ENCODE measurements around the gene CDCP2. TPM values are rescaled to one million over a fixed set of nuclear protein-coding genes. Genes with fewer than 3 reads are reported as not detected.

CDCP2 gene
- total and polyA plus RNA-seq, 2 of the 8 experiments (the other 6 are each of a cell fraction or from before 2014, with no cell fraction given) = not detected

DNA sequence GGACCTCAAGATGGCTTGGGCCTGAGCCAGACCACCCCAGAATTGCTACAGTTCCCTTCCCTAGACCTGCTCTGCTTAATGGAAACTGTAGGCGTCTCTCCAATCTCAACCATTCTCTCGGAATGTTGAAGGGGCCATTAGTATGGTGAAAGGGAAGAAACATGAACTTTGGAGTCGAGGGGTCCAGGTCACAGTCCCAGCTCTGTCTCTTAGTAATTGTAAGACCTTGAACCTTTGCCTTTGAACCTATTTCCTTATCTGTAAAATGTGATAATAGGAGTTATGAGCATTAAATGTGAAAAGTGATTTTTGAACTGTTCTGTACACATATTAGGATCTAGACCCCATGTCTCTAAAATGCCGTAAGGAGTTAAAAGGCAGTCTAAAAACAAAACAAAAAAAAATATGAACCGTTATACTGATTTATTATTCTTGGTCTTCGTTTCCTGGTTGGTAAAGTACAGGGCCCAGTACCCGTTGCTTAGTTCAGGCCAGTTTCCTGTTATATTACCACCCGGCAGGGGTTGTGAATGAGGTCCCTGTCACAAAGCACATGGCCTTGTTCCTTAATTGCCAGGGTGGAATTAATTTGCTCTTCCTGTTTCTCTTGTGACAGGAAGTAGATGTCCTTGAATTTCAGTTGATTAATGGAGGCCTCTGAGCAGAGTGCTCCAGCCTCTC is 57.1 kb downstream of the CDCP2 start:
- Histone ChIP-seq H3K18ac (ENCODE audit: extremely low read depth, low read length) (no peak overlapping the region), H3K9me3 (ENCODE audit: insufficient read depth in 2 of 2, low read depth in 1 of 2, low read length in 1 of 2) (no peaks in the 10 kb centered on the region), H2AK5ac (ENCODE audit: low read depth, low read length) (no peak overlapping the region), H3K4me3 (ENCODE audit: extremely low read depth in 1 of 4, insufficient read depth in 2 of 4, low read depth in 3 of 4, low read length in 4 of 4) (no peak overlapping the region), H2BK20ac (ENCODE audit: low read length) (no peak overlapping the region), H2AFZ (ENCODE audit: low read length) (no peak overlapping the region), H3K79me1 (ENCODE audit: low read depth, low read length) (no peaks in the 10 kb centered on the region), H2BK120ac (replicated peaks; ENCODE audit: low read depth, low read length) (no peak overlapping the region), H2BK5ac (ENCODE audit: low read depth, low read length) (no peak overlapping the region), H4K5ac (ENCODE audit: insufficient read length, low read depth, low read length) (no peak overlapping the region), H3K4me2 (ENCODE audit: insufficient read depth in 1 of 2, low read depth in 2 of 2, low read length in 2 of 2) (no peak overlapping the region), H2BK15ac (ENCODE audit: low read length) (no peak overlapping the region), H3K9ac (replicated peaks in 1 of 4; ENCODE audit: extremely low read depth in 1 of 4, low read depth in 3 of 4, low read length in 3 of 4) (no peak overlapping the region), H3K79me2 (ENCODE audit: control insufficient read depth in 1 of 2, insufficient read depth in 2 of 2, low read length in 2 of 2) (no peaks in the 10 kb centered on the region), H3K23me2 (ENCODE audit: low read depth, low read length) (no peaks in the 10 kb centered on the region), H3K14ac (ENCODE audit: insufficient read length) (no peak overlapping the region), H3K36me3 (ENCODE audit: control insufficient read depth in 2 of 4, insufficient read depth in 4 of 4, low read length in 3 of 4) (no peaks in the 10 kb centered on the region), H3K4me1 (replicated peaks in 1 of 4; ENCODE audit: control insufficient read depth in 3 of 4, insufficient read depth in 4 of 4, low read length in 3 of 4) (no peaks in the 10 kb centered on the region; a peak in 1 of 7 replicates), H3K4ac (replicated peaks; ENCODE audit: insufficient read length, low read depth, low read length) (no peak overlapping the region), H3K27me3 (replicated peaks in 1 of 4; ENCODE audit: control insufficient read depth in 3 of 4, extremely low read depth in 1 of 4, insufficient read depth in 3 of 4, low read length in 3 of 4) (no peaks in the 10 kb centered on the region), H3K27ac (ENCODE audit: low read depth, low read length) (no peak overlapping the region), H4K20me1 (replicated peaks in 1 of 2; ENCODE audit: control insufficient read depth in 1 of 2, insufficient read depth in 2 of 2, low read length in 2 of 2) (no peaks in the 10 kb centered on the region), H3K56ac (replicated peaks; ENCODE audit: insufficient read length, low read depth, low read length) (no peak overlapping the region), H3K23ac (ENCODE audit: insufficient read length) (no peak overlapping the region), H4K91ac (replicated peaks; ENCODE audit: insufficient read length, low read length) (no peak overlapping the region), H4K8ac (ENCODE audit: extremely low read depth, insufficient read depth, low read length) (no peak overlapping the region; the same call in 1 of the 2 replicates), H2BK12ac (ENCODE audit: low read depth, low read length) (no peak overlapping the region)
- WGBS, 2 experiments (ENCODE audit: extremely low coverage in 1 of 2, insufficient coverage in 1 of 2, insufficient read length in 1 of 2, insufficient replicate concordance in 2 of 2, low coverage in 1 of 2, low lambda C conversion rate in 2 of 2, missing lambda C conversion rate in 1 of 2) = 94% methylated on average over 8 of the region's 8 CpGs; no CpG with 5 or more reads in 1 of the 2 experiments
- no peak for FAIRE-seq
- ChIA-PET CTCF (ENCODE audit: partially characterized antibody) (interaction anchor here (1.5 kb wide), 4 partner anchors 8 to 27 kb away, joined by 3 to 5 read pairs (median 3); no protein-coding TSS in a partner anchor), POLR2A (ENCODE audit: partially characterized antibody) (no interaction called here)
- no peak for DNase-seq (ENCODE audit: low read depth in 1 of 2, low spot score in 2 of 2)
- TF ChIP-seq CEBPB (IDR thresholded peaks at IDR 0.05; ENCODE audit: low read depth, low read length) (no peak), RAD21 (IDR thresholded peaks at IDR 0.05 in 1 of 2, conservative IDR thresholded peaks at IDR 0.05 in 1 of 2; ENCODE audit: low read depth in 2 of 2, low read length in 2 of 2) (peak; percentile 14 to 23; a peak in 1 of 4 replicates), TEAD4 (IDR thresholded peaks at IDR 0.05; ENCODE audit: low read depth, low read length) (no peak), SUZ12 (IDR thresholded peaks at IDR 0.05; ENCODE audit: low read length) (no peak), RXRA (IDR thresholded peaks at IDR 0.05; ENCODE audit: insufficient read depth, low read depth, low read length) (no peak)

Data from H1 (cell line).